Measurements from ENCODE around the gene PFKFB1. TPM values are rescaled to one million over a fixed set of nuclear protein-coding genes. Genes with fewer than 3 reads are reported as not detected.

Gene PFKFB1
- total RNA-seq, 5 donors from 2014 or later (not counting 1 experiment from before 2014, with no cell fraction given): 0.18 to 1.4 (median 0.61) TPM

DNA sequence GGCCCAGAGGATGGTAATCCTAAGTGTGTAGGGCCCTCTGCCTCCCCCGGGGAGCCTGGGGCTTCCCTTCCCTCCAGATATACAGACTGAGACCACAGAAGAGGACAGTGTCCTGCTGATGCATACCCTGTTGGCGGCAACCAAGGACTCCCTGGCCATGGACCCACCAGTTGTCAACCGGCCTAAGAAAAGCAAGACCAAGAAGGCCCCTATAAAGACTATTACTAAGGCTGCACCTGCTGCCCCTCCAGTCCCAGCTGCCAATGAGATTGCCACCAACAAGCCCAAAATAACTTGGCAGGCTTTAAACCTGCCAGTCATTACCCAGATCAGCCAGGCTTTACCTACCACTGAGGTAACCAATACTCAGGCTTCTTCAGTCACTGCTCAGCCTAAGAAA, 71.4 kb downstream of the PFKFB1 start:
- H3K4me1 ChIP-seq (ENCODE audit: control insufficient read depth in 1 of 2, extremely low read depth in 1 of 2, insufficient read depth in 2 of 2, low read length in 2 of 2): peaks cover 0 to 17% of the 10 kb centered on the region in 2 experiments
- H3K27me3 ChIP-seq (replicated peaks in 1 of 2; ENCODE audit: control insufficient read depth in 2 of 2, extremely low read depth in 1 of 2, insufficient read depth in 2 of 2, low read length in 1 of 2): peaks cover 0 to 7% of the 10 kb centered on the region in 2 experiments
- no peak overlapping the region for H3K4me3 ChIP-seq (ENCODE audit: control insufficient read depth in 1 of 2, extremely low read depth in 1 of 2, low read length in 1 of 2)
- no CpG with 5 or more reads among the region's 3 CpGs for WGBS (ENCODE audit: insufficient coverage)
- ATAC-seq (replicated peaks in 1 of 4) (no peak), DNase-seq (no peak)
- ChIA-PET CTCF (no interaction called here), POLR2A (no interaction called here)
- peaks cover 0 to 22% (median 17%) of the 10 kb centered on the region in 3 donors for H3K4me1 Mint-ChIP-seq
- H3K9me3 Mint-ChIP-seq: no peaks in the 10 kb centered on the region
- H3K4me3 Mint-ChIP-seq: peak overlapping the region; percentile 77 to 85 (median 85)
- H3K9me3 ChIP-seq: no peaks in the 10 kb centered on the region
- H3K36me3 Mint-ChIP-seq: no peaks in the 10 kb centered on the region
- H3K27ac Mint-ChIP-seq: no peak overlapping the region
- H3K27me3 Mint-ChIP-seq: peaks cover 3 to 5% of the 10 kb centered on the region in 2 donors
- H3K36me3 ChIP-seq (ENCODE audit: control insufficient read depth in 2 of 2, extremely low read depth in 1 of 2, insufficient read depth in 1 of 2, low read length in 1 of 2): no peaks in the 10 kb centered on the region
- H3K27ac ChIP-seq (ENCODE audit: low read length): no peak overlapping the region

DNA sequence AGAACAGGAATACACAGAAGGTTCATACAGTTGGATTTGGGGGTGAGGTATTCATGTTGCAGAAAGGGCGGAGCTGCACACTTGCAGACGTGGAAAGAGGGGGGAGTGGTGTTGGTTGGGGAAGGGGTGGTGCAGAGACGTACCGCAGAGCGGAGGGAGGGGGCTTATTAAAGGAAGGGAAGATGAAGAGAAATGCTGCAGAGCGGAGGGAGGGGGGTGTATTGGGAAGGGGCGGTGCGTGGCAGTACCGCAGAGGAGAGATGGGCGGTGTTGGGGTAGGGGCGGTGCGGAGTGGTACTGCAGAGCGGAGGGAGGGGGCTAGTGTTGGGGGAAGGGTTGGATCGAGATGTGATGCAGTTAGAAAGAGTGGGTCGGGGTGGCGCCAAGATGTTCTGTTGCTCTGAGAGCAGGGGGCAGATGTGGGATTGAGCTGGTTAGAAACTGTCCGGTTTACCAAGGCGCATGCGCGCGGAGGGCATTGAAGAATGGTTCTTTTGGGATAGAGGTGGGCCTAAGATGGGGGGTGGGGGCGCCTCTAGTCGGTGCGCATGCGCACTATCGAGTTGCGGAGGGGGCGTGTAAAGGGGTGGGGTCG, 72.5 kb downstream of the PFKFB1 start:
- Histone ChIP-seq H3K4me1 (ENCODE audit: control insufficient read depth in 1 of 2, extremely low read depth in 1 of 2, insufficient read depth in 2 of 2, low read length in 2 of 2) (peaks cover 0 to 17% of the 10 kb centered on the region in 2 experiments), H3K9me3 (no peaks in the 10 kb centered on the region), H3K36me3 (ENCODE audit: control insufficient read depth in 2 of 2, extremely low read depth in 1 of 2, insufficient read depth in 1 of 2, low read length in 1 of 2) (no peaks in the 10 kb centered on the region), H3K4me3 (ENCODE audit: control insufficient read depth in 1 of 2, extremely low read depth in 1 of 2, low read length in 1 of 2) (peak overlapping the region; percentile 49 to 65), H3K27ac (ENCODE audit: low read length) (no peak overlapping the region), H3K27me3 (replicated peaks in 1 of 2; ENCODE audit: control insufficient read depth in 2 of 2, extremely low read depth in 1 of 2, insufficient read depth in 2 of 2, low read length in 1 of 2) (peaks cover 0 to 7% of the 10 kb centered on the region in 2 experiments)
- Mint-ChIP-seq H3K4me1 (peaks cover 0 to 22% (median 17%) of the 10 kb centered on the region in 3 donors), H3K27ac (peak overlapping the region in 1 of 2 donors; percentile 59), H3K27me3 (peaks cover 3 to 5% of the 10 kb centered on the region in 2 donors), H3K36me3 (no peaks in the 10 kb centered on the region), H3K4me3 (peak overlapping the region; percentile 77 to 85 (median 85)), H3K9me3 (no peaks in the 10 kb centered on the region)
- WGBS (ENCODE audit: insufficient coverage): 1% methylated on average over 12 of the region's 29 CpGs
- peak; percentile 65 to 83 (median 70) for ATAC-seq (replicated peaks in 1 of 4)
- DNase-seq: peak in 32 of 35 experiments; percentile 4 to 63 (median 36)
- ChIA-PET POLR2A (interaction anchor here in 1 of 2 donors (0.7 kb wide), 1 partner anchor 1196 kb away, joined by 4 read pairs; no protein-coding TSS in a partner anchor), CTCF (no interaction called here)

- peak within 1 kb of the TSS; percentile 77 to 85 (median 85) for H3K4me3 Mint-ChIP-seq
- POLR2A ChIA-PET: interaction anchor here in 1 of 2 donors (0.7 kb wide), 1 partner anchor 1195 kb away, joined by 4 read pairs; no protein-coding TSS in a partner anchor
- H3K9me3 Mint-ChIP-seq: no peaks in the 10 kb centered on the region
- Histone ChIP-seq H3K4me1 (ENCODE audit: control insufficient read depth in 1 of 2, extremely low read depth in 1 of 2, insufficient read depth in 2 of 2, low read length in 2 of 2) (peaks cover 0 to 17% of the 10 kb centered on the region in 2 experiments), H3K36me3 (ENCODE audit: control insufficient read depth in 2 of 2, extremely low read depth in 1 of 2, insufficient read depth in 1 of 2, low read length in 1 of 2) (no peaks in the 10 kb centered on the region), H3K4me3 (ENCODE audit: control insufficient read depth in 1 of 2, extremely low read depth in 1 of 2, low read length in 1 of 2) (peak within 1 kb of the TSS; percentile 49 to 65), H3K9me3 (no peaks in the 10 kb centered on the region), H3K27me3 (replicated peaks in 1 of 2; ENCODE audit: control insufficient read depth in 2 of 2, extremely low read depth in 1 of 2, insufficient read depth in 2 of 2, low read length in 1 of 2) (peaks cover 0 to 7% of the 10 kb centered on the region in 2 experiments), H3K27ac (ENCODE audit: low read length) (no peak within 1 kb of the TSS)
- H3K27ac Mint-ChIP-seq: peak within 1 kb of the TSS; percentile 59 to 67
- CTCF ChIA-PET: interaction anchor here in 1 of 2 donors (0.6 kb wide), 1 partner anchor 1332 kb away, joined by 6 read pairs; no protein-coding TSS in a partner anchor
- H3K4me1 Mint-ChIP-seq: peaks cover 0 to 22% (median 17%) of the 10 kb centered on the region in 3 donors
- H3K27me3 Mint-ChIP-seq: peaks cover 3 to 5% of the 10 kb centered on the region in 2 donors
- WGBS (ENCODE audit: insufficient coverage): under 1% methylated on average over 26 of the region's 29 CpGs
- ATAC-seq (replicated peaks in 1 of 4) (peak in 3 of 4 experiments; percentile 11 to 48 (median 20)), DNase-seq (peak in 1 of 35 experiments; percentile 17)
- H3K36me3 Mint-ChIP-seq: no peaks in the 10 kb centered on the region
Observed at GRCh38 chrX:54920610-54921426, 73.2 kb downstream of the PFKFB1 start, which contains the start of gene TRO. Gene TRO (plus strand): TSS chrX:54920824. CDS start chrX:54922247, 1,423 bp downstream.

- H3K9me3 Mint-ChIP-seq: peaks cover 3 to 7% (median 4%) of the 10 kb centered on the region in 3 donors
- ATAC-seq (replicated peaks in 1 of 4) (no peak), DNase-seq (no peak)
- no peaks in the 10 kb centered on the region for H3K27me3 Mint-ChIP-seq
- no peaks in the 10 kb centered on the region for H3K4me1 Mint-ChIP-seq
- Histone ChIP-seq H3K36me3 (ENCODE audit: control insufficient read depth in 2 of 2, extremely low read depth in 1 of 2, insufficient read depth in 1 of 2, low read length in 1 of 2) (no peaks in the 10 kb centered on the region), H3K27ac (ENCODE audit: low read length) (no peak overlapping the region), H3K9me3 (no peaks in the 10 kb centered on the region), H3K4me1 (ENCODE audit: control insufficient read depth in 1 of 2, extremely low read depth in 1 of 2, insufficient read depth in 2 of 2, low read length in 2 of 2) (no peaks in the 10 kb centered on the region), H3K27me3 (replicated peaks in 1 of 2; ENCODE audit: control insufficient read depth in 2 of 2, extremely low read depth in 1 of 2, insufficient read depth in 2 of 2, low read length in 1 of 2) (no peaks in the 10 kb centered on the region), H3K4me3 (ENCODE audit: control insufficient read depth in 1 of 2, extremely low read depth in 1 of 2, low read length in 1 of 2) (no peak overlapping the region)
- H3K4me3 Mint-ChIP-seq: no peak overlapping the region
- H3K36me3 Mint-ChIP-seq: no peaks in the 10 kb centered on the region
- CTCF ChIA-PET: no interaction called here
- POLR2A ChIA-PET: no interaction called here
- no peak overlapping the region for H3K27ac Mint-ChIP-seq
Observed at GRCh38 chrX:54909941-54910340, 84.0 kb downstream of the PFKFB1 start.

GRCh38 chrX:54894159-54894558, 99.8 kb downstream of the PFKFB1 start:
- Histone ChIP-seq H3K36me3 (ENCODE audit: control insufficient read depth in 2 of 2, extremely low read depth in 1 of 2, insufficient read depth in 1 of 2, low read length in 1 of 2) (no peaks in the 10 kb centered on the region), H3K4me3 (ENCODE audit: control insufficient read depth in 1 of 2, extremely low read depth in 1 of 2, low read length in 1 of 2) (no peak overlapping the region), H3K27ac (ENCODE audit: low read length) (no peak overlapping the region), H3K9me3 (no peaks in the 10 kb centered on the region), H3K27me3 (replicated peaks in 1 of 2; ENCODE audit: control insufficient read depth in 2 of 2, extremely low read depth in 1 of 2, insufficient read depth in 2 of 2, low read length in 1 of 2) (no peaks in the 10 kb centered on the region), H3K4me1 (ENCODE audit: control insufficient read depth in 1 of 2, extremely low read depth in 1 of 2, insufficient read depth in 2 of 2, low read length in 2 of 2) (no peaks in the 10 kb centered on the region)
- POLR2A ChIA-PET: no interaction called here
- peaks cover 0 to 5% (median 0%) of the 10 kb centered on the region in 3 donors for H3K9me3 Mint-ChIP-seq
- no peak for DNase-seq
- H3K4me3 Mint-ChIP-seq: no peak overlapping the region
- no peaks in the 10 kb centered on the region for H3K36me3 Mint-ChIP-seq
- H3K4me1 Mint-ChIP-seq: peaks cover 0 to 3% (median 0%) of the 10 kb centered on the region in 3 donors
- CTCF ChIA-PET: no interaction called here
- peaks cover 3 to 13% of the 10 kb centered on the region in 2 donors for H3K27me3 Mint-ChIP-seq
- no peak overlapping the region for H3K27ac Mint-ChIP-seq
- no peak for ATAC-seq (replicated peaks in 1 of 4)
- WGBS (ENCODE audit: insufficient coverage): no CpG with 5 or more reads among the region's 1 CpG

GRCh38 chrX:54891573-54891972, 102.4 kb downstream of the PFKFB1 start:
- H3K27ac ChIP-seq (ENCODE audit: low read length): no peak overlapping the region
- no peaks in the 10 kb centered on the region for H3K4me1 ChIP-seq (ENCODE audit: control insufficient read depth in 1 of 2, extremely low read depth in 1 of 2, insufficient read depth in 2 of 2, low read length in 2 of 2)
- H3K36me3 ChIP-seq (ENCODE audit: control insufficient read depth in 2 of 2, extremely low read depth in 1 of 2, insufficient read depth in 1 of 2, low read length in 1 of 2): no peaks in the 10 kb centered on the region
- no peaks in the 10 kb centered on the region for H3K9me3 ChIP-seq
- ChIA-PET POLR2A (no interaction called here), CTCF (interaction anchor here (0.6 to 1.6 kb wide), 9 partner anchors 9 to 1358 kb away, joined by 3 to 7 read pairs (median 3); partner anchors contain the start of gene APEX2 (in 2 of the 2))
- H3K27ac Mint-ChIP-seq: no peak overlapping the region
- H3K4me3 Mint-ChIP-seq: no peak overlapping the region
- H3K36me3 Mint-ChIP-seq: no peaks in the 10 kb centered on the region
- H3K27me3 Mint-ChIP-seq: peaks cover 9 to 24% of the 10 kb centered on the region in 2 donors
- ATAC-seq (replicated peaks in 1 of 4) (peak; percentile 60 to 71 (median 62)), DNase-seq (peak in 28 of 35 experiments; percentile 0 to 65 (median 23))
- no peak overlapping the region for H3K4me3 ChIP-seq (ENCODE audit: control insufficient read depth in 1 of 2, extremely low read depth in 1 of 2, low read length in 1 of 2)
- H3K27me3 ChIP-seq (replicated peaks in 1 of 2; ENCODE audit: control insufficient read depth in 2 of 2, extremely low read depth in 1 of 2, insufficient read depth in 2 of 2, low read length in 1 of 2): peaks cover 0 to 3% of the 10 kb centered on the region in 2 experiments
- peaks cover 0 to 3% (median 0%) of the 10 kb centered on the region in 3 donors for H3K4me1 Mint-ChIP-seq
- no CpG with 5 or more reads among the region's 3 CpGs for WGBS (ENCODE audit: insufficient coverage)
- H3K9me3 Mint-ChIP-seq: peaks cover 0 to 5% (median 0%) of the 10 kb centered on the region in 3 donors

All from T-cell (primary cell).